Prostate gland (tissue), 2 donors: Measurements from ENCODE around the gene WDR77.

Experiments
- POLR2A ChIP-seq: fragments of 450-650 bp; IDR thresholded peaks from one replicate; pipeline ENCODE4 v1.6.1; 2016; ENCODE audit warnings: antibody characterized with exemption, mild to moderate bottlenecking
- POLR2AphosphoS5 ChIP-seq: sonication (generic); formaldehyde crosslinking; IDR thresholded peaks from one replicate; pipeline ENCODE4 v1.6.1; 2017; ENCODE audit warnings: antibody characterized with exemption
- TF ChIP-seq, protein P1 (sequence below), 4 experiments: fragments of 200-600 bp in 2 of 4; fragments of 450-650 bp in 2 of 4; sonication (generic) in 2 of 4; IDR thresholded peaks; 1 replicate in 3 of 4; 2 replicates in 1 of 4; pipeline ENCODE4 v1.5.1; 2016 to 2019; ENCODE audit warnings: antibody characterized with exemption in 4 of 4, mild to moderate bottlenecking in 2 of 4, moderate library complexity in 2 of 4

DNA sequence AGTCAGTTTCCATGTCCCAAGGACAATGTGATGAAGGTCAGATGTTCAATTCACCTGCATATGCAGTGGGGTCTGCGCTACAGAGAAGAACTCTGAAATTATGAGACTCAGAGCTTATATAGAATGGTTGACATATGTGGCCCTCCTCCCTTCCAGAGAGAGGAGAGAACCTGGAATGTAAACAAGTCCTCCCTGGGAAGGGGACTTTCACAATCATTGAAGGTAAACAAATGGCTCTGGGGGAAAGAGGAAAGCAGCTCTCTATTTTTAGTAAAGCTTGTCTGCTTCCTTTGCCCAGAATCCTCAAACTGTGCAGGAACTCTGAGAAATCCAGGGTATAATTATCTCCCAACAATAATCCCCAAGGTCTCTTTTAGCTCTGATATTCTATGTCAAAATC lies 31.3 kb downstream of the WDR77 start:
- TF ChIP-seq, protein P1, sequence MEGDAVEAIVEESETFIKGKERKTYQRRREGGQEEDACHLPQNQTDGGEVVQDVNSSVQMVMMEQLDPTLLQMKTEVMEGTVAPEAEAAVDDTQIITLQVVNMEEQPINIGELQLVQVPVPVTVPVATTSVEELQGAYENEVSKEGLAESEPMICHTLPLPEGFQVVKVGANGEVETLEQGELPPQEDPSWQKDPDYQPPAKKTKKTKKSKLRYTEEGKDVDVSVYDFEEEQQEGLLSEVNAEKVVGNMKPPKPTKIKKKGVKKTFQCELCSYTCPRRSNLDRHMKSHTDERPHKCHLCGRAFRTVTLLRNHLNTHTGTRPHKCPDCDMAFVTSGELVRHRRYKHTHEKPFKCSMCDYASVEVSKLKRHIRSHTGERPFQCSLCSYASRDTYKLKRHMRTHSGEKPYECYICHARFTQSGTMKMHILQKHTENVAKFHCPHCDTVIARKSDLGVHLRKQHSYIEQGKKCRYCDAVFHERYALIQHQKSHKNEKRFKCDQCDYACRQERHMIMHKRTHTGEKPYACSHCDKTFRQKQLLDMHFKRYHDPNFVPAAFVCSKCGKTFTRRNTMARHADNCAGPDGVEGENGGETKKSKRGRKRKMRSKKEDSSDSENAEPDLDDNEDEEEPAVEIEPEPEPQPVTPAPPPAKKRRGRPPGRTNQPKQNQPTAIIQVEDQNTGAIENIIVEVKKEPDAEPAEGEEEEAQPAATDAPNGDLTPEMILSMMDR (IDR thresholded peaks at IDR 0.05) = no peak
- no peak for TF ChIP-seq POLR2A
- TF ChIP-seq POLR2AphosphoS5 = no peak
